NCI-H1105 (cell line): ENCODE data around the gene GRSF1.
"Not testable (repeated sequence)": the region's sequence is repeated elsewhere in the genome, so short reads cannot be mapped to it uniquely, and the experiment has no call there.

Experiments
- DNase-seq: peaks from one replicate; lab custom pipeline; 2025; lab: John Stamatoyannopoulos, UW

Gene GRSF1

GRCh38 chr4:70831293-70831692 is 8.4 kb downstream of the GRSF1 start:
- DNase-seq, result no peak

- no peak for DNase-seq
These were observed 9.6 kb downstream of the GRSF1 start for GRCh38 chr4:70830054-70830453.

- no peak for DNase-seq
These were observed 10.2 kb downstream of the GRSF1 start for GRCh38 chr4:70829492-70829891.

GRCh38 chr4:70829015-70829414 is 10.7 kb downstream of the GRSF1 start:
- no peak for DNase-seq

- DNase-seq, result no peak
These were observed 20.8 kb downstream of the GRSF1 start for GRCh38 chr4:70818921-70819320.

- no peak for DNase-seq
These were observed 21.4 kb downstream of the GRSF1 start for GRCh38 chr4:70818173-70818855.

GRCh38 chr4:70816894-70817293 is 22.8 kb downstream of the GRSF1 start:
- no peak for DNase-seq

GRCh38 chr4:70815370-70815769 is 24.3 kb downstream of the GRSF1 start:
- DNase-seq, result no peak

- no peak for DNase-seq
These were observed 31.5 kb downstream of the GRSF1 start for GRCh38 chr4:70808151-70808550.

- no peak for DNase-seq
These were observed 36.6 kb downstream of the GRSF1 start for GRCh38 chr4:70802928-70803580.

- no peak for DNase-seq
These were observed 38.4 kb downstream of the GRSF1 start for GRCh38 chr4:70801265-70801809.

- DNase-seq, result no peak
These were observed 46.1 kb downstream of the GRSF1 start for GRCh38 chr4:70793626-70794025.

- DNase-seq, result no peak
These were observed 51.0 kb downstream of the GRSF1 start for GRCh38 chr4:70788733-70789132.

- DNase-seq, result no peak
These were observed 52.2 kb downstream of the GRSF1 start for GRCh38 chr4:70787496-70787895.

- DNase-seq, result no peak
These were observed 56.6 kb downstream of the GRSF1 start for GRCh38 chr4:70783096-70783495.

GRCh38 chr4:70778888-70779422 is 60.7 kb downstream of the GRSF1 start:
- DNase-seq, result no peak

GRCh38 chr4:70772929-70773555 is 66.6 kb downstream of the GRSF1 start:
- DNase-seq, result no peak

GRCh38 chr4:70769396-70769795 is 70.3 kb downstream of the GRSF1 start:
- DNase-seq, result not testable (repeated sequence)

- no peak for DNase-seq
These were observed 71.3 kb downstream of the GRSF1 start for GRCh38 chr4:70768301-70768948.
